GM11168 (cell line): Measurements from ENCODE around the gene SOX6.
"Not testable (repeated sequence)": the region's sequence is repeated elsewhere in the genome, so short reads cannot be mapped to it uniquely, and the experiment has no call there.

Source experiments
- in situ Hi-C: fragments of 300-500 bp; cut with MboI; formaldehyde crosslinking; loops from one replicate; pipeline ENCODE4 v1.12.0; 2022; ENCODE audit warnings: low sequenced_read_pairs; ENCODE audit not compliant: unreplicated experiment

The SOX6 gene

DNA sequence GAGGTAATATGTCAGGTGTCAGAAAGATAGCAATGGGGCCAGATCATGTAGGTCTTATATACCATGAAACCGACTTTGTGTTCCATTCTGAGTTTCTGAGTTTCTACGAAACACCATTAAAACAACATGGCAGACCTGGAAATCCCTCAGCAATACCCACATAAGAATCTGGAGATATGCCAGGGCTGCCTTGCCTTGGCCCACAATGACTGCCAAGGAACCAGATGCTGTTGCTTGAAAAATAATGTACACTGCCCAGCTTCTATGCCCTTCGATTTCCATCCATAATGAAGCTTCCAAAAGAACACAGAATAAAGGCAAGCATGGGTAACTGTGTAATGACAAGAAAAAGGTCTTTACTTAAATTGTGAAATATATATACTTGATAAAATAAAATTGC, 277.4 kb downstream of the SOX6 start:
- in situ Hi-C loops = no loop called here

DNA sequence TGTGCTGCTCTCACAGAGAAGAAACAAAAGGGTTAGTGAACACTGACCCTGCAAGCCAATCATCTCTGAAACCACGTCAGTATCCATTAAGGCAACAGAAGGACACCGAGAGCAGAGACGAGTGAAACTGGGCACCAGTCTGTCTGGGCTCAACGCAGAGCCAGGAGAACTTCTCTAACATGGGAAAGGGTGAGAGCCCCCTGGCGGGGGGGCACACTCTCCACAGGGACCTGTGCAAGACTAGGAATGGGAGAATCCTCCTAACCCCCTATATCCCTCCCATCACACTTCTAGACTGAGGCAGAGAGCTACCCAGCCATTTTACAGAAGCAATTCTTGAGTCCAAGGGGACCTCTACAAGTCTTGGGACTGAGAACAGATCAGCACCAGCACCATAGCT, 285.8 kb downstream of the SOX6 start:
- in situ Hi-C loops = no loop called here

- in situ Hi-C loops = not testable (repeated sequence)
Observed at GRCh38 chr11:16067268-16067667, 289.1 kb downstream of the SOX6 start.

DNA sequence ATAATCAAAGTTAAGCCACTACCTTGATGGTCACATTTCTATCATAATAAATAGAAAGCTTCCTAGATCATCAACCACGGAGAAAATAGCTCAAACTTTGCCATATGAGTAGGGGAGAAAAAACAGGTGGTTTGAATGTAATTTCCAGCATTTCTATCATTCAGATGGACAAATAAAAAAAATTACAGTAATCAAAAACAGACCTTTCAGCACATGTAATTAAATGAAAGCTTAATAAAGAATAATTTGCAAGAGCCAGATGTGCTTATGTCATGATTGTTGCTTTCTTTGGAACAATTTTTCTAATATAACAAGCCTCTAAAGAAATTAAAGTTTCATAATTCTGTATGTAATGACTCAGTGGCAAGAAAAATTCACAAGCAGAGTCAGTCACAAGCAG, 297.0 kb downstream of the SOX6 start:
- in situ Hi-C loops = no loop called here

DNA sequence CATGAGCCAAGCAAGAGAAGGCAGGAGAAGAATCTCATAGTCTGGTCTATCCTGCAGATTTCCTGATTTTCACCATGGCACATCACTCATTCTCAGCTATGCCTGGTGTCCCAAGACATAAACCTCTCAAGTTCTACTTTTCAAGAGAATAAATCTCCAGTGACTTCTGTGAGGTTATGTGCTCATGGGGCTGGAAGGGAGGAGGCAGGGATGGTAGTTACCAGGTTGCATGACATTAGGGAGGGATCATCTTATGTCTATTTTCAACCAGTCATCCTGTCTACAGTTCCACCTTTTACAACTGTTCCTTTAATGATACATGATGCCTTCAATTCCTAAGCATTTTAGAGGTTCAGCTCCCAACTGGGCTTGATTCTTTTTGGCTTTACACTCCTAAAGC, 297.7 kb downstream of the SOX6 start:
- in situ Hi-C loops = no loop called here

- in situ Hi-C loops = no loop called here
Observed at GRCh38 chr11:16052750-16053149, 303.6 kb downstream of the SOX6 start.

GRCh38 chr11:16049611-16050010, 306.7 kb downstream of the SOX6 start:
- in situ Hi-C loops = no loop called here

DNA sequence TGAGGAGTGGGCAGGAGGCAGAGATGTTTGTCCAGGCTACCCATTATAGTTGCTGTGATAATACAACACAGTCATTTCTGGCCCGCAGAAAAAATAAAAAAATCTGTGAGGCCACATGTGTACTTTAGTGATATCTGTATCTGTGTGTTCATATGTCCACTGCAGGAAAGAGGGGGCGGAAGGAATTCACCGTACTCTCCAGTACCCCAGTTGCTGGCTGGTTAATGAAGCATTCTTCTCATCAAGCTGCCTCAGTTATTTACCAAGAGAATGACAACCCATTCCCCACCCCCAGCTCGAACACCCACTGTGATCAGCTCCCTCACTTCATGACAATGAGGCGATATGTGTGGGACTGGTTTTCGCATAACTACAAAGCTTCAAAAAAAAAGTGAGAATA, 309.3 kb downstream of the SOX6 start:
- in situ Hi-C loops = no loop called here

GRCh38 chr11:16043617-16044016, 312.7 kb downstream of the SOX6 start:
- in situ Hi-C loops = no loop called here

GRCh38 chr11:16041207-16041606, 315.1 kb downstream of the SOX6 start:
- in situ Hi-C loops = no loop called here

- in situ Hi-C loops = no loop called here
Observed at GRCh38 chr11:16040151-16040550, 316.2 kb downstream of the SOX6 start.

GRCh38 chr11:16037179-16037578, 319.2 kb downstream of the SOX6 start:
- in situ Hi-C loops = no loop called here

GRCh38 chr11:16036218-16036617, 320.1 kb downstream of the SOX6 start:
- in situ Hi-C loops = no loop called here

DNA sequence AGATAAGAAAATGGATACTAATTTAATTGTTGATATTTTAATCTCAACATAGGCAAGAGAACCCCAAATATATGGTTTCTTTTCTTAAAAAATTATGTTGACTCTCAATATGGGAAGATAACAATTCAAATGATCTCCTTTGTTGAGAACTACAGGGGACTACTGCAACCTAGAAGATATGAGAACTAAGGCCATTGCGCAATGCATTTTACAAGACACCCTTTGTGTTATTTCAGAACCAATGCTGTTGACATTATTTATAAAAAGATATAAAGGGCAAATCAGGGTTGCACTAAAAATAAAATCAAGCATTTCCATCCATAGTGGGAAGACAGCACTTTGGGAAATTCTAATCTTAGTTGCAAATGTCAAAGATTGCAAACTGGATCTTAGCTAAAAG, 322.3 kb downstream of the SOX6 start:
- in situ Hi-C loops = no loop called here

DNA sequence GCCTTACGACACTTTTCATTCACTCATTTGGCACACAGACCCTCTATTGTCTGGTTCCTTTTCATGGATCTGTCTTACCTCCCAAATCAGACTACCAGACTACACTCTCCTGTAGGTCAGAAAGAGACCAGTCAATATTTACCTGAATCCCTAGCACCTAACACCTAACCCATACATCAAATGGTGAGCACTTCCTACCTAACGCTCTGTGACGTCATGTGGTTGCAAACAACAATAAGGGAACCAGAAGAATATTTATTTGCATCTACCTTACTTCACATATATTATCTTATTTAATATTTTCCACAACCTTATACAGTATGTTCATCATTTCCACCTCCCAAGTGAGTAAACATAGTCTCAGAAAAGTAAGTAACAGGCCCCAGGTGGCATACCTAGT, 323.4 kb downstream of the SOX6 start:
- in situ Hi-C loops = no loop called here

DNA sequence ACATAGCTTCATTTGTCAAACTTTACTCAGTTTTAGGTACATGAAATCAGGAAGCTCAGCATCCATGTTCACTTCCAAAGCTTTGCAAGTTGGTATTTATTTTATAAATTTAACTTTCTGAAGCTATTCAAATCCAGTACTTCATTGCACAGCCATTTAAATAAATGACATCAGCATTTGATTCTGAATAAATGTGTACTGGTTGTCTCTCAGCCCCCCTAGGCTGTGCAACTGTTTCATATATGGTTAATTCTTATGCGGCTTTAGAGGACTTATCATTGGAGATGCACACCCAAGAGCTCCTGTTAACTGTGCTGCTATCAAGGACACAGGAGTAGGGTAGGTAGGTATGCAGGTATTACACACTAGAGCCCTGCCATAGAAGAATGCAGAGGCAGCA, 325.1 kb downstream of the SOX6 start:
- in situ Hi-C loops = no loop called here

DNA sequence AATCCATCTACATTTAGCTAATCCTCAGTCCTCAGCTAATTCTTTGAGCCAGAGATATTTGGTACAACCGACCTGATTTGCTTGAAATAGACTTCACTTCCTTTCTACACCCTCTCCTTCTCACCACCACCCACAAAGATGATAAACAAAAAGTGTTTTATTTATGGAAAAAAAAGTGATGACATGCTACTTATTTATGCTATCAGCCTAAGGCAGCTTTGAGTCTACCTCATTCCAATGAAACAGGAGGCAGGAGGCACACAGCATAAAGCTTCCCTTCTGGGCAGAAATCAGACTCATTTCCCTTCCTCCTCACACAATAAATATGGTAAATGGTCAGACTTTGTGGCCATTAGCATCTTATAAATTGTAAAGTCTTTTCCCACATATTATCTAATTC, 325.7 kb downstream of the SOX6 start:
- in situ Hi-C loops = no loop called here

- in situ Hi-C loops = not testable (repeated sequence)
Observed at GRCh38 chr11:16029151-16029550, 327.2 kb downstream of the SOX6 start.

DNA sequence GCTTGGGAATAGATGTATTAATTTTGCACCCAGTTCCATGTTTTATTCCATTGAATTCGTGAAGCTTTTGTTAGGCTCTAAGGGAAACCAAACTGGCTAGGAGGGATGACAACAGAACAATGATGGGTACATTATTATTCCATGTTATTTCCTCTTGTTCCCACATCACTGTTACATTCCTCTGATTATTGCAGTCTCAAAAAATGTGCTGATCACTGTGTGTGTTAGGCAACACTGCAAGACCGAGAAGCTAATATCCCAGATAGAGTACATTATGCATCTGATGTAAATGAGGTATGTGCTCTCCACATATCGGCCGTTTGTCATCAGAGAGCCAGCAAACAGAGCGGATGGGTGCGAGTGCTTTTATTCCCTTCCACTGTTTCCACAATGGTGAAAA, 327.9 kb downstream of the SOX6 start:
- in situ Hi-C loops = no loop called here

DNA sequence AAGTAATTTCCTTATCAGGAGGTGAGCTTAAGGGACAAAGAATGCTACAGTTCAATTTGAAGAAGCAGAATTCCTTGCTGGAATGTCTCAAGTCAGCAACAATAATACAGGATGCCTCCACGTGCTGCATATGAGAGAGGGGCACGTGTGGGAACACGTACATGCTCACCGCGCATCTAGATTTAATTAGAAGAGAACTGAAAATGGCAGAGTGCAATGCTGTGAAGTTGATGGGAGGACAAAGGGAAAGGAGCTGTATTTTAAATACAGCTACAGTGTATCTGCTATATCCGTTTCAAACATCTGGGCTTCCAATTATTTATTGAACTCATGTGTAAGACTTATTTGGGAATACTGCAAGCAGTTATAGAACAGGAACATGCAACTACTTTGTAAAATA, 328.7 kb downstream of the SOX6 start:
- in situ Hi-C loops = no loop called here

- in situ Hi-C loops = no loop called here
Observed at GRCh38 chr11:16026849-16027248, 329.5 kb downstream of the SOX6 start.

- in situ Hi-C loops = no loop called here
Observed at GRCh38 chr11:16018931-16019330, 337.4 kb downstream of the SOX6 start.

- in situ Hi-C loops = no loop called here
Observed at GRCh38 chr11:16016468-16016829, 339.9 kb downstream of the SOX6 start.
